ENCODE results near the gene HSD17B11. TPM values are rescaled to one million over a fixed set of nuclear protein-coding genes. Genes with fewer than 3 reads are reported as not detected.

The HSD17B11 gene
- total and polyA plus RNA-seq, 2 of the 8 experiments (the other 6 are each of a cell fraction or from before 2014, with no cell fraction given) = 6.0 to 9.0 TPM

DNA sequence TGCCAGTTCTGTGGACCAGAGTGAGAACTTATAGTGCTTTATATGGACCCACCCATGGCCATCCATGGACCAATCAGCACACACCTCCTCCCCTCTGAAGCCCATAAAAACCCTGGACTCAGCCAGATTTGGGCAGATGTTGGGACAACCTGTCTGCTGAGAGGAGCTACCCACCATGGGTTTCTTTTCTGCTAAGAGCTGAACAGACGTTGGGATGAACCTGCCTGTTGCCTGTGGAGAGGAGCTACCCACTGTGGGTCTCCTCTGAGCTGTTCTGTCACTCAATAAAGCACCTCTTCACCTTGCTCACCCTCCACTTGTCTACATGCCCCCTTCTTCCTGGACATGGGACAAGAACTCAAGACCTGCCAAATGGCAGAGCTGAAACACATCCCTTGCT is 9.0 kb upstream of the HSD17B11 start (continued):
- TF ChIP-seq, protein P1, sequence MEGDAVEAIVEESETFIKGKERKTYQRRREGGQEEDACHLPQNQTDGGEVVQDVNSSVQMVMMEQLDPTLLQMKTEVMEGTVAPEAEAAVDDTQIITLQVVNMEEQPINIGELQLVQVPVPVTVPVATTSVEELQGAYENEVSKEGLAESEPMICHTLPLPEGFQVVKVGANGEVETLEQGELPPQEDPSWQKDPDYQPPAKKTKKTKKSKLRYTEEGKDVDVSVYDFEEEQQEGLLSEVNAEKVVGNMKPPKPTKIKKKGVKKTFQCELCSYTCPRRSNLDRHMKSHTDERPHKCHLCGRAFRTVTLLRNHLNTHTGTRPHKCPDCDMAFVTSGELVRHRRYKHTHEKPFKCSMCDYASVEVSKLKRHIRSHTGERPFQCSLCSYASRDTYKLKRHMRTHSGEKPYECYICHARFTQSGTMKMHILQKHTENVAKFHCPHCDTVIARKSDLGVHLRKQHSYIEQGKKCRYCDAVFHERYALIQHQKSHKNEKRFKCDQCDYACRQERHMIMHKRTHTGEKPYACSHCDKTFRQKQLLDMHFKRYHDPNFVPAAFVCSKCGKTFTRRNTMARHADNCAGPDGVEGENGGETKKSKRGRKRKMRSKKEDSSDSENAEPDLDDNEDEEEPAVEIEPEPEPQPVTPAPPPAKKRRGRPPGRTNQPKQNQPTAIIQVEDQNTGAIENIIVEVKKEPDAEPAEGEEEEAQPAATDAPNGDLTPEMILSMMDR (IDR thresholded peaks at IDR 0.05; ENCODE audit: control extremely low read depth in 1 of 3, insufficient read depth in 1 of 3, low read depth in 1 of 3, low read length in 3 of 3) = no peak
- TF ChIP-seq CHD2 (IDR thresholded peaks at IDR 0.05; ENCODE audit: low read length) = no peak
- TF ChIP-seq KDM5A (IDR thresholded peaks at IDR 0.05; ENCODE audit: low read length) = no peak
- TF ChIP-seq SIN3A (conservative IDR thresholded peaks at IDR 0.05 in 1 of 2, IDR thresholded peaks at IDR 0.05 in 1 of 2; ENCODE audit: low read depth in 1 of 2, low read length in 2 of 2) = no peak
- TF ChIP-seq, protein P2, sequence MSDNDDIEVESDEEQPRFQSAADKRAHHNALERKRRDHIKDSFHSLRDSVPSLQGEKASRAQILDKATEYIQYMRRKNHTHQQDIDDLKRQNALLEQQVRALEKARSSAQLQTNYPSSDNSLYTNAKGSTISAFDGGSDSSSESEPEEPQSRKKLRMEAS (IDR thresholded peaks at IDR 0.05) = no peak
- TF ChIP-seq JUND (IDR thresholded peaks at IDR 0.05; ENCODE audit: low read length) = no peak

Measured in H1 (cell line).